GM23338 (cell line): ENCODE results near the gene CASS4. TPM values are rescaled to one million over a fixed set of nuclear protein-coding genes. Genes with fewer than 3 reads are reported as not detected.
A peak's percentile ranks its signal among the peaks of the same experiment; 100 is the strongest.

Experiments
- ATAC-seq: fragments of 200-7000 bp; cut with Tn5 transposase; 3 replicates; pipeline ENCODE4 v1.9.1; 2020
- DNase-seq: peaks from one replicate; pipeline ENCODE4 v3.0.0-alpha.2; 2015; ENCODE audit warnings: low spot score
- H2AFZ ChIP-seq: fragments of 200-600 bp; sonication (generic); 2 replicates; pipeline ENCODE4 v1.8.0; 2016; ENCODE audit warnings: antibody characterized with exemption, mild to moderate bottlenecking, moderate library complexity
- H3F3A ChIP-seq: fragments of 200-600 bp; sonication (generic); replicated peaks from 2 replicates; pipeline ENCODE4 v1.8.0; 2017; ENCODE audit warnings: antibody characterized with exemption, mixed run types, low read depth
- H3K27ac ChIP-seq: fragments of 200-600 bp; sonication (generic); 2 replicates; pipeline ENCODE4 v1.6.1; 2016; ENCODE audit warnings: low read depth
- H3K27me3 ChIP-seq: fragments of 200-600 bp; sonication (generic); 2 replicates; pipeline ENCODE4 v1.8.0; 2016; ENCODE audit warnings: mild to moderate bottlenecking, mixed run types, moderate library complexity; ENCODE audit not compliant: insufficient read depth
- H3K36me3 ChIP-seq: fragments of 200-600 bp; sonication (generic); 2 replicates; pipeline ENCODE4 v1.8.0; 2016; ENCODE audit warnings: mild to moderate bottlenecking; ENCODE audit not compliant: insufficient read depth
- H3K4me1 ChIP-seq: fragments of 200-600 bp; sonication (generic); 2 replicates; pipeline ENCODE4 v1.8.0; 2016; ENCODE audit warnings: mild to moderate bottlenecking, moderate library complexity; ENCODE audit not compliant: insufficient read depth
- H3K4me2 ChIP-seq: fragments of 200-600 bp; sonication (generic); 2 replicates; pipeline ENCODE4 v1.7.1; 2017; ENCODE audit warnings: mixed run types
- H3K4me3 ChIP-seq: fragments of 200-600 bp; sonication (generic); 2 replicates; pipeline ENCODE4 v1.6.1; 2016; ENCODE audit warnings: mixed run types
- H3K79me2 ChIP-seq: fragments of 200-600 bp; sonication (generic); replicated peaks from 2 replicates; pipeline ENCODE4 v1.8.0; 2017; ENCODE audit warnings: mild to moderate bottlenecking; ENCODE audit not compliant: insufficient read depth
- H3K9me2 ChIP-seq: fragments of 200-600 bp; sonication (generic); 2 replicates; pipeline ENCODE4 v1.8.0; 2017; ENCODE audit not compliant: insufficient read depth
- H4K20me1 ChIP-seq: fragments of 200-600 bp; sonication (generic); replicated peaks from 2 replicates; pipeline ENCODE4 v1.8.0; 2017; ENCODE audit warnings: mild to moderate bottlenecking; ENCODE audit not compliant: insufficient read depth
- H3K27ac Mint-ChIP-seq: 2 replicates; pipeline ENCODE4 v1.8.0; 2020; ENCODE audit warnings: inconsistent platforms, mild to moderate bottlenecking, moderate library complexity, mixed read lengths
- H3K27me3 Mint-ChIP-seq: 3 replicates; pipeline ENCODE4 v1.8.0; 2022; ENCODE audit warnings: low read depth, mild to moderate bottlenecking, moderate library complexity, mixed read lengths, inconsistent platforms; ENCODE audit not compliant: insufficient read depth, poor library complexity
- H3K36me3 Mint-ChIP-seq: 3 replicates; pipeline ENCODE4 v1.8.0; 2021; ENCODE audit warnings: low read depth, mild to moderate bottlenecking, inconsistent platforms, moderate library complexity, mixed read lengths
- H3K4me1 Mint-ChIP-seq: 3 replicates; pipeline ENCODE4 v1.8.0; 2020; ENCODE audit warnings: mild to moderate bottlenecking, inconsistent platforms, mixed read lengths
- H3K4me3 Mint-ChIP-seq: 3 replicates; pipeline ENCODE4 v1.8.0; 2021; ENCODE audit warnings: moderate library complexity, mild to moderate bottlenecking, inconsistent platforms, mixed read lengths
- H3K9me3 Mint-ChIP-seq: 3 replicates; pipeline ENCODE4 v1.8.0; 2020; ENCODE audit warnings: moderate library complexity, mild to moderate bottlenecking, inconsistent platforms, mixed read lengths
- CREB1 ChIP-seq: fragments of 250-450 bp; sonication (Bioruptor Pico); IDR thresholded peaks from 2 replicates; pipeline ENCODE4 v1.5.0; 2020; ENCODE audit warnings: low read depth, mild to moderate bottlenecking, moderate library complexity
- CTCF ChIP-seq, 2 experiments: fragments of 200-600 bp in 1 of 2; sonication (generic) in 1 of 2; conservative IDR thresholded peaks; 2 replicates each; pipeline versions ENCODE4 v1.5.1 to v1.6.1; 2016 to 2017; ENCODE audit warnings: antibody characterized with exemption in 2 of 2, low read depth in 2 of 2, mild to moderate bottlenecking in 2 of 2, moderate library complexity in 1 of 2
- ETS1 ChIP-seq: IDR thresholded peaks from 2 replicates; pipeline ENCODE4 v1.6.1; 2016; ENCODE audit warnings: antibody characterized with exemption
- EZH2 ChIP-seq: fragments of 200-600 bp; sonication (generic); IDR thresholded peaks from one replicate; pipeline ENCODE4 v1.8.0; 2017; ENCODE audit warnings: antibody characterized with exemption, mild to moderate bottlenecking, low read depth; ENCODE audit not compliant: unreplicated experiment
- EZH2phosphoT487 ChIP-seq: fragments of 200-600 bp; sonication (generic); IDR thresholded peaks from one replicate; pipeline ENCODE4 v1.8.1; 2018; ENCODE audit warnings: antibody characterized with exemption; ENCODE audit not compliant: unreplicated experiment
- JUNB ChIP-seq: IDR thresholded peaks from one replicate; pipeline ENCODE4 v1.6.1; 2016; ENCODE audit warnings: antibody characterized with exemption; ENCODE audit not compliant: unreplicated experiment
- NANOG ChIP-seq: IDR thresholded peaks from 2 replicates; pipeline ENCODE4 v1.6.1; 2016; ENCODE audit warnings: antibody characterized with exemption, borderline replicate concordance
- POLR2AphosphoS5 ChIP-seq: IDR thresholded peaks from 2 replicates; pipeline ENCODE4 v1.6.1; 2016; ENCODE audit warnings: antibody characterized with exemption, low read depth
- STAT1 ChIP-seq: IDR thresholded peaks from one replicate; pipeline ENCODE4 v1.6.1; 2016; ENCODE audit warnings: antibody characterized with exemption; ENCODE audit not compliant: unreplicated experiment
- ZNF462 ChIP-seq: fragments of 250-450 bp; sonication (Bioruptor Pico); IDR thresholded peaks from 2 replicates; pipeline ENCODE4 v1.5.0; 2020; ENCODE audit warnings: mild to moderate bottlenecking, moderate library complexity
- polyA plus RNA-seq: library from polyadenylated mRNA; unstranded; fragments of >200 nt; fragmentation: Nextera tagmentation; extraction: Ambion mirVana; gene quantifications from 2 replicates; pipeline ENCODE4 v1.2.1, GENCODE V29; 2016
- total RNA-seq: library from RNA; depleted of rRNA; stranded (reverse); fragments of >200 nt; shearing (Covaris generic); gene quantifications from 2 replicates; pipeline ENCODE4 v1.2.3, GENCODE V29; 2014

Gene CASS4
- total and polyA plus RNA-seq, 2 experiments from 2014 or later: not detected

- DNase-seq: peak; percentile 44
- Mint-ChIP-seq H3K27me3 (peaks cover 8% of the 10 kb centered on the region), H3K9me3 (no peaks in the 10 kb centered on the region), H3K4me1 (no peaks in the 10 kb centered on the region; the same call in 2 of the 3 replicates), H3K27ac (no peak overlapping the region), H3K36me3 (no peaks in the 10 kb centered on the region), H3K4me3 (no peak overlapping the region)
- Histone ChIP-seq H3K79me2 (no peaks in the 10 kb centered on the region), H3K36me3 (no peaks in the 10 kb centered on the region), H4K20me1 (no peaks in the 10 kb centered on the region), H3K4me3 (no peak overlapping the region), H3K4me1 (no peaks in the 10 kb centered on the region), H3K4me2 (no peak overlapping the region), H3K27me3 (no peaks in the 10 kb centered on the region), H3F3A (no peaks in the 10 kb centered on the region), H3K27ac (no peak overlapping the region), H3K9me2 (no peaks in the 10 kb centered on the region), H2AFZ (no peak overlapping the region; the same call in 1 of the 2 replicates)
- TF ChIP-seq ZNF462 (CRISPR knock-in tag) (no peak), POLR2AphosphoS5 (no peak), STAT1 (no peak), ETS1 (no peak)
- ATAC-seq: peak; percentile 85
Measured at GRCh38 chr20:56447227-56447626, 35.2 kb downstream of the CASS4 start.

- no peak overlapping the region for H3K4me2 ChIP-seq
- H3K27ac Mint-ChIP-seq: no peak overlapping the region
- H3K27ac ChIP-seq: no peak overlapping the region
- no peak overlapping the region for H2AFZ ChIP-seq
- ATAC-seq (no peak), DNase-seq (no peak)
- no peaks in the 10 kb centered on the region for H4K20me1 ChIP-seq
- no peak overlapping the region for H3K4me3 ChIP-seq
- no peak overlapping the region for H3K4me3 Mint-ChIP-seq
- no peaks in the 10 kb centered on the region for H3K36me3 Mint-ChIP-seq
- no peaks in the 10 kb centered on the region for H3K36me3 ChIP-seq
- H3K9me3 Mint-ChIP-seq: no peaks in the 10 kb centered on the region
- no peaks in the 10 kb centered on the region for H3K79me2 ChIP-seq
- peaks cover 5% of the 10 kb centered on the region for H3K27me3 Mint-ChIP-seq
- H3F3A ChIP-seq: no peaks in the 10 kb centered on the region
- H3K4me1 ChIP-seq: no peaks in the 10 kb centered on the region
- no peaks in the 10 kb centered on the region for H3K27me3 ChIP-seq
- H3K4me1 Mint-ChIP-seq: no peaks in the 10 kb centered on the region; the same call in 2 of the 3 replicates
- H3K9me2 ChIP-seq: no peaks in the 10 kb centered on the region
- TF ChIP-seq NANOG (no peak), EZH2 (no peak), EZH2phosphoT487 (no peak), CTCF (conservative IDR thresholded peaks at IDR 0.05; ENCODE audit: low read depth in 2 of 2) (no peak), POLR2AphosphoS5 (no peak), CREB1 (CRISPR knock-in tag) (no peak), ETS1 (no peak), JUNB (no peak)
Measured at GRCh38 chr20:56449459-56449858, 37.4 kb downstream of the CASS4 start.
